TTC549 (cell line): ENCODE measurements around the gene SLC25A27.

Experiments used
- FAIRE-seq: peaks from 2 replicates; lab custom pipeline; 2012; peaks lifted over from hg19 to GRCh38; lab: Jason Lieb, UNC

The SLC25A27 gene

DNA sequence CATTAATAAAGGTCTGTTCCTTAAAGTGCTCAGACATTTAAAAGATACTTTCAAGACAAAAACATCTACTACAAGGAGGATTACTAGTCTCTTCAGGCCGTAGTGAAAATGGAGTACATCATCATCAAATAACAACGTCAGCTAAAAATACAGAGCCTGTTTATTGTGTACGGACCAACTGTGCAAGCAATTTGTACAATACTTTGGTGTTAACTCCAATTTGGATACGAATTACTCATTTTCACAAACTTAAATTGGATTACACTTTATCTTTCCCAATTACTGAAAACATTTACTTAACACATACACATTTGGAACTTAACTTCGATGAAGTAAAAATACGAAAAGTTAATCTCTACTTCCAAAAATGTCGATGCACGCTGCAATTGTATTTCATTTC, 959 bp upstream of the SLC25A27 start:
- FAIRE-seq, result no peak

GRCh38 chr6:46652232-46652602, 558 bp upstream of the SLC25A27 start:
- FAIRE-seq, result no peak

GRCh38 chr6:46653439-46654195, 842 bp downstream of the SLC25A27 start:
- FAIRE-seq, result no peak

DNA sequence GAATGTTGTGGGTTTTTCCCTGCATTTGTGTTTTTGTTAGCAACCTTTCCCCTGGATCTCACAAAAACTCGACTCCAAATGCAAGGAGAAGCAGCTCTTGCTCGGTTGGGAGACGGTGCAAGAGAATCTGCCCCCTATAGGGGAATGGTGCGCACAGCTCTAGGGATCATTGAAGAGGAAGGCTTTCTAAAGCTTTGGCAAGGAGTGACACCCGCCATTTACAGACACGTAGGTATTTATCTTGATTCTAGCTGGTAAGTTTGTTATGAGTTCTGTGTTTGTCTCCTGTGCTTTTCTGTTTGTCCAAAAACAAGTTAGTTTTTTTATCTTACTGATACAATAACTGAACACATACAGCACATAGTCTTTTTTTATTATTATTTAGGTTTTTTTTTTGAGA, 3.0 kb downstream of the SLC25A27 start:
- FAIRE-seq, result no peak

DNA sequence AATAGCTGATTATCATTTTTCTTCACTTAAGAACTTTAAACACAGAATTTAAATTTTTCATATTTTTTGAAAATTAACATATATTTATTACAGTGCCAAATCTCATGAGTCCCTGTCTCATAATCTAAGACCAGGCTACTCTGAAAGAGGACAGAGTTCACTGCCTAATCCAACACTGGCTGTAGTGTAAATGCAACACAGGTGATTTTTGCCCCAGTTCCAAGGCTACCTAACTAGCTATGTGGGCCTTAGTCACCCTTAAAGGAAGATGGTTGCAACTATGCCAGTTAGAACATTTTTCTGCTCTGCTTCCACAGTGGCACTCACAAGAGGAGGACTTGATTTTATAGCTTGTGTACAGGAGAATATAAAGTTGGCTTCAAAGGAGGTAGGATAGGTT, 4.9 kb downstream of the SLC25A27 start:
- no peak for FAIRE-seq

GRCh38 chr6:46661483-46661882, 8.7 kb downstream of the SLC25A27 start:
- FAIRE-seq, result no peak

DNA sequence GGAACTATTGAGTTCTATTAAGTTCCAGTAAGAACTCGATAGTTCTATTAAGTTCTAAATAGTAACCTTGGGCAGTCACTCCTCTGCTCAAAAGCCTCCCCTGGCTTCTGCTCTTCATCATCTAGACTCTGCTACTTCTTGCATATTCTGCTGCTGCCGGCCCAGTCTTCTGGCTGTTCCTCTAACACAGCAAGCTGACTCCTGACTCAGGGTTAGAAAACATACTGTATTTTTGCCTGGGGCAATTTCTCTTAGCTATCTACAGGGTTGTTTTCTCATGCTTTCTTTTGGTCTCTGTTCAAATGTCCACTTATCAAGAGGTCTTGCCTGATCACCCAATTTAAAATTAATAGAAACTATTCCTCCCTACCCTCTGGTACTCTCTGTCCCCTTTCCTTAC, 14.6 kb downstream of the SLC25A27 start:
- FAIRE-seq, result no peak

DNA sequence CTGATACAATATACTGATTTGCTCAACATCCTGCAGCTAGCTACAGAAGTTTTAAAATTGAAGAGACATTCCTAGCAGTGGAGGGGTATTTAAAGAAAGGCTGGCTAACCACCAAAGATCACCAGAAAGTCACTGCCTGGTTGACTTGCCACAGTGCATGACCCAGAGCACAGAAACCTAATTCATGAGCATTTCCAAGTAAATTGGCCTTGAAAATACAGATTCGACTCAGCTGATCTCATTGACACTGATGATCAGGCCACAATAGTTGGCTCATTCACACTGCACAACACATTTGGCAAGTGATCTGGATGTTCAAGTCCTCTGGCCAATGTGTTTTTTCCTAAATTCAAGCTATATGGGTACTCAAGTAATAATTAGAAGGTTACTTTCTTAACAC, 21.6 kb downstream of the SLC25A27 start:
- FAIRE-seq, result no peak

GRCh38 chr6:46676604-46677313, 24.0 kb downstream of the SLC25A27 start:
- no peak for FAIRE-seq

GRCh38 chr6:46677314-46677654, 24.5 kb downstream of the SLC25A27 start:
- FAIRE-seq, result no peak

DNA sequence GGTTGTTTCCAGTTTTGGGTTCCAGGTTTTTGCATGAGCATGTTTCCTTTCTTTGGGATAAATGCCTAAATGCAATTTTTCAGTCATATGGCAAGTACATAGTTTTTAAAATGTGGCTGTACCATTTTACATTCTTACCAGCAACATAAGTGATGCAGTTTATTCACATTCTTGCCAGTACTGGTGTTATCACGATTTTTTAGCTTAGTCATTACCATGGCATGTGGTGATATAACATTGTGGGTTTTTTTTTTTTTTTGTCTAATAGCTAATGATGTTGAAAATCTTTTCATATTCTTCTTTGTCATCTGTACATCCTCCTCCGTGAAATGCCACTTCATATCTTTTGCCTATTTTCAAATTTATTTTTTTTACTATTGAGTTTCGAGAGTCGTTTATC, 32.0 kb downstream of the SLC25A27 start:
- FAIRE-seq, result no peak

DNA sequence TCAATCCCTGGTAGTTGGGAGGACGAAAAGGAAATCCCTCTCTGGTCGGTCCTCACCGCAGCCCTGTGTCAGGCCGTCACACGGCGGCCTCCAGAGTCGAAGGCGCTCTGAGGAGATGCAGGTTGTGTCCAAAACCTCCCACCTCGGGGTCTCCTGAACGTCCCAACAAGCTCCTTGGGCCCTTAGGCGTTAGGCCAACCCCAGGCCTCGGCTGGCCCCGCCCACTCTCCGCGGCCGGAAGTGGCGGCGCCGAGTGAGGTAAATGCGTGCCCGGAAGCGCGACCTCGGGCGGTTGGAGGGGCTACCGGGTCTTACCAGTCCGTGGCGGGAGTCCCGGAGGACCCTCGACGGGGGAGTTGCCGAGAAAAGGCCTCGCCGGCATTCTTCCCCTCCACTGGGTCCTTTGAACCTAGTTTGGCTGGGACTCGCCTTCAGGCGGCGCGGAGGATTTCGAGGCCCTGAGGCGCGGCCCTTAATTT, 34.9 kb downstream of the SLC25A27 start, which contains the start of gene TDRD6:
Gene TDRD6 (plus strand): TSS at position 267 of the 479 bp plus-strand sequence. CDS start 244 bp downstream, outside the sequence.
- no peak for FAIRE-seq

GRCh38 chr6:46688117-46688965, 35.6 kb downstream of the SLC25A27 start:
- FAIRE-seq, result no peak

- FAIRE-seq, result no peak
Observed at GRCh38 chr6:46688966-46689335, 36.2 kb downstream of the SLC25A27 start.

GRCh38 chr6:46689657-46690056, 36.9 kb downstream of the SLC25A27 start:
- FAIRE-seq, result no peak

- no peak for FAIRE-seq
Observed at GRCh38 chr6:46690141-46690755, 37.5 kb downstream of the SLC25A27 start.

DNA sequence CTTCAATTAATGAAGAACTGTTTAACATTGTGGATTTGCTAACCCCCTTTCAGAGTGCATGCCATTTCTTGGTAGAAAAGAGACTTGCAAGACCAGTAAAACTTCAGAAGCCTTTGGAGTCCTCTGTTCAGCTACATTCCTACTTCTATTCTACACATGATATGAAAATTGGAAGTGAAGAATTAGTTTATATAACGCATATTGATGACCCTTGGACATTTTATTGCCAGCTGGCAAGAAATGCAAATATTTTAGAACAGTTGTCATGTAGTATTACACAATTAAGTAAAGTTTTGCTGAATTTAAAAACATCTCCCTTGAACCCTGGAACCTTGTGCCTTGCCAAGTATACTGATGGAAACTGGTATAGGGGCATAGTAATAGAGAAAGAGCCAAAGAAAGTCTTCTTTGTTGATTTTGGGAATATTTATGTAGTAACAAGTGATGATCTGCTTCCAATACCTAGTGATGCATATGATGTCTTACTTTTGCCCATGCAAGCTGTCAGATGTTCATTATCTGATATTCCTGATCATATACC, 38.2 kb downstream of the SLC25A27 start:
- no peak for FAIRE-seq

DNA sequence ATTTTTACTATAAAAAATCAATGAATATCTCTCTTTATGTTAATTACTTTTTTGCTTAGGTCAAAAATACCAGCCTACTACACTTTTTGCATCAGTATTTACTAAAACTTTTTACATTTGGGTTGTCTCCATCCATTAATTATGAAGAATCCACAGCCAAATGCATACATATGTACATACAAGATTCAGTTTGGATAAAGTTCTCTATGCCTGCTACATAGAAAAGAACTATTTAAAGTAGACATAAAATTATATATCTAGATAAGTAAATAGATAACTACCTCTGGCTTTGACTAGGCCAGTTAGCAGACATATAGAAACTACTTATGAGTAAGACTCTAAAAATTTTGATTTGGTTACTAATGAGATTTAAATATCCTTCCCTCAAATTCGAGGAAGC, 47.2 kb downstream of the SLC25A27 start:
- no peak for FAIRE-seq

GRCh38 chr6:46704562-46704961, 51.8 kb downstream of the SLC25A27 start:
- no peak for FAIRE-seq

DNA sequence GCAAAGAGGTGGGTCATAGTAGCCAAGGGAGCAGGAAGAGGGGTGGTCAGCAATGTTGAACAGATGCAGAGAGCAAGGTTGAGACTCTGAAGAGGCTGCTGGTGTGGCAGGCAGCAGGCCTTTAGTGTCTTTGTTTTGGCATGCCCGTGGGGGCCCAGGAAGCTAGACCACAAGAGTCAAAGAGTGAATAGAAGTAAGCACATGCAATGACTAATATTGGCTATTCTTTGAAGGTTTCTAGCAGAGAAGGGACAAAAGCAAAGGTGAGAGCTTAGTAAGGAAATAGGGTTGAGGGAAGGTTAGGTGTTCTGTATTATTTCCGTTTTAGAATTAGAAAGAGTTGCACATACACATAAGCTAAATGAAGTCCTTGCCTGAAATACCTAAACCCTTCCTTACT, 53.7 kb downstream of the SLC25A27 start:
- FAIRE-seq, result no peak

DNA sequence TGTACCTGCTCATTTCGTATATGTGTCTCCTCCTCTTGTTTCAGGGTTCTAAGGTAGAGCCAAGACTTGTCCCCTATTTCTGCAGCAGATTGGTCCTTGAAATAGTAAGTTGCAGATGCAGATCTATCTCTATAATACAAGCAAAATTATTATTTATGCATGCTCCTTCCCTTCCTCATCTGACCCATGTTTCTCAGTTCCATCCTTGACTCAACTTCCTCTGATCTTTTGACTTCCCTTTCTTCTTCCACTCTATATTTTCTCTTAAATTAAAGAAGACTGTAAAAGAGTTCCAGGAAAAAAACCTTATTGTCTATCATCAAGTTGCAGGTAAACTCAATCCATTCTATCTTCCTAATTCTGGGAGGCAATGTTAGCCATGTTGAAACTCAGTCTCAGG, 58.7 kb downstream of the SLC25A27 start:
- FAIRE-seq, result no peak

DNA sequence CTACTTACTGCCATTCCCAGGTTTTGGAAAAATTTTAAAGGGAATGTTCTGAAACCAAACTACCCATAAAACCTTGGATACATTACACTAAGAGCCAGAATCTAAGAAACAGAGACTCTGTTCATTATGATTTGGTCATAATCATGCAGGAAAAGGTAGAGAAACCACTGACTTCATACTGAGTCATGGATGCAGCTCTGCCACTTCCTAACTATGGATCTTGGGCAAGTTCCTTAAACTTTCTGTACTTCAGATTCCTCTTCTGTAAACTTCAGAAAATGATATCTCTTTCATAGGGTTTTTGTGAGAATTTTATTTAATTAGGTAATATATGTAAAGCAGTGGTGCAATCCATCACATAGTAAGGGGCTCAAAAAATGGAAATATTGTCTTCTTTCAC, 62.4 kb downstream of the SLC25A27 start:
- no peak for FAIRE-seq
